HG02870 (cell line): ENCODE results near the gene NPAS4.
"Not testable (repeated sequence)": the region's sequence is repeated elsewhere in the genome, so short reads cannot be mapped to it uniquely, and the experiment has no call there.

Source experiments
- ATAC-seq: cut with Tn5 transposase; IDR thresholded peaks from one replicate; pipeline ENCODE4 v1.9.1; 2021; ENCODE audit warnings: mild to moderate bottlenecking, moderate library complexity; ENCODE audit not compliant: unreplicated experiment

The NPAS4 gene

GRCh38 chr11:66454247-66454646 lies 33.4 kb downstream of the NPAS4 start:
- no peak for ATAC-seq

- no peak for ATAC-seq
Measured at GRCh38 chr11:66454828-66455227, 34.0 kb downstream of the NPAS4 start.

- ATAC-seq, result no peak
Measured at GRCh38 chr11:66457826-66458225, 37.0 kb downstream of the NPAS4 start.

DNA sequence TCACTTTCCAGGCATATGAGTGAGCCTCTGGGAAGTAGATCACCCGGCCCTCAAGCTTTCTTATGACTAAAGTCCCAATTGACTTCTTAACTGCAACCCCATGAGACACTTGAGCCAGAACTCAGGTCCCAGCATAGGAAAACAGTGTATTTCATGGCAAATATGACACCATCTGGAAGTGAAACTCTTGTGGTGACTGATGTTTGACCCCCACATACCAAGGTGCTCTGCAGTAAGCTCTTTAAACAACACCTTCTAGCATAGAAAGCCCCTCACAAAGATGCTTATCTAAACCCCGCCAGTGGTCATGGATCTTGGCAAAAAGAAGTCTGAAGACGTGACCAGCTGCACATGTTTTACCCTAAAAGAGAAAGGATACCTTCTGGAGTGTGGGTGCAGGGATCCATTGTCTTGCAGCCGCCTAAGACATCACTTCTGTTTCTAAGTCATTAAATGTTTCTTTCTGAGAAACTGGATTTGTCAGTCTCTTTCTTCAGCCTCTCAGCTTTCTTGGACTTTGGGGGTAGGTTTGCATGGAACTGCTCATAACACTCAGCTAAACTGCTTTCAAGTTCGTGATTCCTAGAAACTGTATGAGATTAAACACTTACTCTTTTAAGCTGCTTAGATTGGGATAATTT lies 38.4 kb downstream of the NPAS4 start:
- ATAC-seq, result no peak

DNA sequence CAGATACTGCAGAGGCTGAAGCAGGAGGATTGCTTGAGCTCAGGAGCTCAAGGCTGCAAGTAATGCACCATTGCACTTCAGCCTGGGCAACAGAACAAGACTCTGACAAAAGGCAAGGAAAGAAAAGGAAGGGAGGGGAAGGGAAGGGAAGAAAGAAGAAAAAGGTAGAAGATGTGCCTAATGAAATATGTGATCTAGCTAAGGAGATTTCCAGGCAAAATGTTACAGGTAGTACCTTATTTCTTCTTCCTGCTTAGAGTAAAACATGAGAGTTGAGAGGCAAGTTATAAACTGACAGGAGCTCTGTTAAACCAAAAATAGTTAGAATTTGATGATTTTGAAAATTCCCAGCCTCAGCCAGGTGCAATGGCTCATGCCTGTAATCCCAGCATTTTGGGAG lies 41.2 kb downstream of the NPAS4 start:
- ATAC-seq, result no peak

- no peak for ATAC-seq
Measured at GRCh38 chr11:66462911-66463310, 42.1 kb downstream of the NPAS4 start.

- ATAC-seq, result not testable (repeated sequence)
Measured at GRCh38 chr11:66464116-66464515, 43.3 kb downstream of the NPAS4 start.

DNA sequence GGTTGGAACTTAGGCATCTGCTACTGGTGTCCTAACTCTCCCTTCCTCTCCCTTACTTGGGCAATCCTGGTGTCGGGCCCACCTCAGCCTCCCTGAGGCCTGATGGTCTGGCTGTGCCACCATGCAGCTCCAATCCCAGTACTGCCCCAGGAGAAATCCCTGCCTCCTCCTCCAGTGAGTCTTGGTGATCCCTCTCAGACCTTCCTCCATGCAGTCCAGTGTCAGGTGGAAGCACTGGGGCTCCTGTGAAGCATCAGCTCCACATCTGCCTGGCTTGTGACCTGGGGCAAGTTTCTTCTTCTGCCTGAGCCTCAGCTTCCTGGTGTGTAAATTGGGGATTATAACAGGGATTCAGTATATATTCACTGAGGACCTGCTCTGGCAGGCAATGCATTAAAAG lies 44.1 kb downstream of the NPAS4 start:
- ATAC-seq, result no peak

GRCh38 chr11:66465373-66466224 lies 44.8 kb downstream of the NPAS4 start:
- ATAC-seq, result no peak

DNA sequence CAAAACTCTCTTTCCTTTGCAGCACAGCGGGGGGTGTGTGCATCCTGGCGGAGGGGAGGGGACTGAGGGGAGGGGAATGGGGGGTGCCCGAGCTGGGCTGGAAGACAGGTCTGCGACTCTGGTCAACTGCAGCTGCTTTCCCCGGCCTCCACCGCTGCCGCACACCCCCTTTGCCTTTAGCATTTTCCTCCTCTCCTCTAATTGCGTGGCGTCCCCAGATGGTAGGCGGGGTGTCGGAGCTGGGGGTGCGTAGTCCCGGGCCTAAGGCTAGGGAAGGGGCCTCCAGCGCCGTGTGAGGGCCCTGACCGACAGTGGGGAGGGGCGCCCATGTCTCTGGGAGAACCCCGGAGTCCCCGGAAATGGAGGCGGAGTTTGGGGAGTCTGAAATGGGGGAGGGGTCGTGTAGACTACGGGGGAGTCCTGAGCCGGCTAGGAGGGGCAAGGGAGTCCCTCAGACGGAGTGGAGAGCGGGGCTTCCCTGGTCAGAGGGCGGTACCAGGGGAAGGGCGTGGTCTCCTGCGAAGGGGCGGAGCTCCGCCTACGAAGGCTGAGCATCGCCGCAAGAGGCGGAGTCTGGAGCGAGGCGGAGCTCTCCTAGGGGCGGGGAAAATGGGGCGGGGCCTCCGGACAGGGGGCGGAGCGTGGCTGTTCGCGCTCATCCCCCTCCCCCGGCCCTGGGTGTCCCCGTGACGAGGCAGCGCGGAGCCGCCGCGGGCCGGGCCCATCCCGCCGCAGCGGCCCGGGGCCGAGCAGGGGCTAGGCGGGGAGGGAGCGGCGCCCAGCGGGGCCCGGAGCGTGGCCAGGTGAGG lies 45.6 kb downstream of the NPAS4 start, which contains the start of gene PELI3:
Gene PELI3, plus strand, starts transcription at position 681 of the 809 bp plus-strand sequence. CDS start 1,224 bp downstream, outside the sequence.
- ATAC-seq, result peak; percentile 79

GRCh38 chr11:66467034-66467659 lies 46.3 kb downstream of the NPAS4 start:
- peak; percentile 26 for ATAC-seq

DNA sequence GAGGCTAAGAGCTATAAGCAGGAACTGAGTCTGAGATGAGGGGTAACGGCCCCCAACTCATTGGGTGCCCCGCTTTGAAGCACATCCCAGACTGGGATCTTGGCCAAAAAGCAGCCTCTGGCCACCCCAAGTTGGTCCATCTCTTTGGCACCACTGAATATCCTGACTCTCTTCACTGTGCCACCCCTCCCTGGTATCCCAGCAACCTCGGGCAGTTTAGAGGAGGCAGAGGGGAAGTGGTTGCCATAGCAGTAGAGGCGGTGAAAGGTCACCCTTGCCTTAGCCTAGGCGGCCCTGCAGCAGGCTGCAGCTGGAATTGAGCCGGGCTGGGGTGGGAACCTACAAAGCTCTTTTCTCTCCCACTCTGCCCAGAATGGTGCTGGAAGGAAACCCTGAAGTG lies 46.9 kb downstream of the NPAS4 start:
- no peak for ATAC-seq

DNA sequence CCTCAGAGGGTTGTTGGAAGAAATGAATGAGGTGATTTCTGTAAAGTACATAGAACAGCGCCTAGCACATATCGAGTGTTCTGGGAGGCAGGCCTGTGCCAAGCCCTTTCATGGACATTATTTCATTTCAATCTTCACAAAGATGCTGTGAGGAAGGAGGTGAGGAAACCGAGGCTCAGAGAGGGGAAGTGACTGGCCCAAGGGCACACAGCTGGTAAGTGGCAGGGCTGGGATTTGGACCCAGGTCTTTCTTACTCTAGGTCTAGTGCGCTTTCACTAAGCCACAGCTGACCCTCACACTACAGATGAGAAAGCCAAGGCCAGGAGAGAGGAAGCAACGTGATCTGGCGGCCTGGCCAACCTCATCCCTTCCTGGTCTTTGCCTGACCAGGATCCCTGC lies 47.9 kb downstream of the NPAS4 start:
- ATAC-seq, result no peak

DNA sequence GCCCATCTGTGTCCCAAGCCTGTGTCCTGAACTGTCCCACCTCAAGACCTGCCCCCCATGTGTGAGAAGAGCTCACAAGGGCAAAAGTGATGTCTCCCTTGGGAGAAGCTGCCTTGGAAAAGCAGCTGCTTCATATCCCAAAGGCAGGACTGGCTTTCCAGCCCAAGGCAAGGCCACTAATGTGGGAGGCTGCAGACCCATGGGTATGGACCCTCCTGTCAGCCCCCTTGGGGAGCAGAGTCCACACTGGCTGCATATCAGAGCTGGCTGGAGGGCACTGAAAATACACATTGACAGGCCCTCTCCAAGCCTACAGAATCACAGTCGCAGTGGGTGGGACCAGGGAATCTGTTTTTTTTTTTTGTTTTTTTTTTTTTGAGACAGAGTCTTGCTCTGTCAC lies 48.6 kb downstream of the NPAS4 start:
- ATAC-seq, result no peak

DNA sequence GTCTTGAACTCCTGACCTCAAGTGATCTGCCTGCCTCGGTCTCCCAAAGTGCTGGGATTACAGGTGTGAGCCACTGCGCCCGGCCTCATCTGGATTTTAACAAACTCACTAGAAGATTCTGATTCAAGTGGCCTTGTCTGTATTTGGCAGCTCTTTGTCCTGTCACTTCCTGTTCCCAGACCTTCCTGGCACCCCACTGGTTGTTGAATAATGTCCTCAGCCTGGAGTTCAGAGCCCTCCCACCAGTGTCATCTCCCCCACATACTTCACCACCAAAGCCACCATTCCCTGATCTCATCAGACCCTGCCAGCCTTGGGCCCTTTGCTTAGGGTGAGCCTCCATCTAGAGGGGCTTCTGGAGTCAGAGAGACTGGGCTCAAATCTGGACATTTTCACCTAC lies 49.2 kb downstream of the NPAS4 start:
- no peak for ATAC-seq

DNA sequence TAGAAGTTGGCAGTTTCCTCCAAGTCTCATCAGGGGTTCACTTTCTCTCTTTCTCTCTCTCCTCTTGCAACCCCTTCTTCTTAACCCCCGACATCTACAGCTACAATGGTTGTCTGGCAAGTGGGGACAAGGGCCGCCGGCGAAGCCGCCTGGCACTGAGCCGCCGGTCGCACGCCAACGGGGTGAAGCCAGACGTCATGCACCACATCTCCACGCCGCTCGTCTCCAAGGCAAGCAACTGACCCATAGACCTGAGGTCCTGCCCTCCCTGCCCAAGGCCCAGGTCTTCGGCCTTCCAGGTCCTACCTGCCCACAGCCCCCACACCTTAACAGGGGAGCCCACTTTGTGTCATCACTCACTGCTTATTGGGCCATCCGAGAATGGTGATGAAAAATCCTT lies 50.3 kb downstream of the NPAS4 start:
- ATAC-seq, result no peak

- no peak for ATAC-seq
Measured at GRCh38 chr11:66472054-66472453, 51.2 kb downstream of the NPAS4 start.

DNA sequence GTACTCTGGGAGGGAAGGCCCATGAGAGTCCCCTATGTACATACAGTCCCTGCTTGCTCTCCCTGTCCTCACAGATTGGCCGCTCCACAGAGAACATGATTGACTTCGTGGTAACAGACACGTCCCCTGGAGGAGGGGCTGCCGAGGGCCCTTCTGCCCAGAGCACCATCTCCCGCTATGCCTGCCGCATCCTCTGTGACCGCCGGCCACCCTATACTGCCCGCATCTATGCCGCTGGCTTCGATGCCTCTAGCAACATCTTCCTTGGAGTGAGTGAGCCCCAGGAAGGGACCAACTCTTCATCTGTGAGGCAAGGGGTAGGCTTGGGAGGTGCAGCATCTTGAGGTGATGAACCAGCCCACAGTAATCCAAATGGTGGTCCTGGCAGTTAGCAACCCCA lies 52.3 kb downstream of the NPAS4 start:
- ATAC-seq, result no peak

- ATAC-seq, result no peak
Measured at GRCh38 chr11:66473608-66474515, 53.0 kb downstream of the NPAS4 start.
